Hematopoietic multipotent progenitor cell treated with erythropoietin and hydrocortisone succinate and interleukin-3 and kit ligand, for 8 days (in vitro differentiated cells): ENCODE data around the gene MAD1L1.
A peak's percentile ranks its signal among the peaks of the same experiment; 100 is the strongest.
"Not testable (repeated sequence)": the region's sequence is repeated elsewhere in the genome, so short reads cannot be mapped to it uniquely, and the experiment has no call there.

ENCODE experiments used
- DNase-seq: peaks from one replicate; pipeline ENCODE4 v3.0.0-alpha.2; 2015

Gene MAD1L1

DNA sequence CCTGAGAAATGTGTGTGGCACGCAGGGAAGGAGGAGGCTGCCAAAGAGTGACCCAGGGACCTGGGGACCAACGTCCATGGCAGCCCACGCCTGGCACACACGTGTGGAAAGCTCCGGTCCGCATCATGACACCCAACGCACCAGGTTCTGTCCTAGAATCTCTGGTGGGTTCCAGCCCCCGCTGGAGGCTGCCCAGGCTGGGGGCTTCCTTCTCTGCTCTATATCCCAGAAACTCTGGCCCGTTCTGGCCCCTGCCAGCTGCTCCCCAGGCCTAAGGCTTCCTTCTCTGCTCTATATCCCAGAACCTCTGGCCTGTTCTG lies 300.8 kb downstream of the MAD1L1 start:
- no peak for DNase-seq

DNA sequence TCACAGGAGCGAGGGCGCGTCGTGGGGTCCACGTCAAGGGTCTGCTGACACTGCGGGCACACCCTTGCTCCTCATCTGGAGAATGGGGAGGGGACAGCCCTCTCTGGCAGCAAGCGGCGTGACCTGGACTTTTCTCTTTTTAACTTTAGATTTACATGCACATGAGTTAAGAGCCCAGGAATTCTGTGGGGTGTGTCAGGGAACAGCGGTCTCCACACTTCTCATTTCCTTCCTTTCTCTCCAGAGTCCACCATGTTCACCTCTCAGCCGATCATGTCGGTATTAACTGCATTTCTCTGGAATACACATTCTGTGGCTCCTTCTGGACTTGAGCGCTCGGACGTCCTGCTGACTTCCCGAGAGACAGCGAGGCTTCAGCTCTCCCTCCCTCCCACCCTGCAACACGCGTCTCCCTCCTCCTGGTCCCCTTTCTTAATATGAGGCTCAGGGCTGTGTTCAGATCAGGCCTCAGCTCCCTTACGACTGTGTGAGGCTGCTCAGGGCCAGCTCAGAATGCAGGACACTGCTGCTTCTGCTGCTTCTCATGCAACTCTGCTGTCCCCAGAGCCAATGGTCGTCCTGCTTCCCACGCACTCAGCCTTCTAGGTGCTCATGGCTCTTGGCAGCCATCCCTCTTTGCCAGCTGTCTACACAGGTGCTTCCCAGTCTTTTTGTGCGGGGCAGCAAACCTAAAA lies 301.3 kb downstream of the MAD1L1 start:
- DNase-seq = no peak

DNA sequence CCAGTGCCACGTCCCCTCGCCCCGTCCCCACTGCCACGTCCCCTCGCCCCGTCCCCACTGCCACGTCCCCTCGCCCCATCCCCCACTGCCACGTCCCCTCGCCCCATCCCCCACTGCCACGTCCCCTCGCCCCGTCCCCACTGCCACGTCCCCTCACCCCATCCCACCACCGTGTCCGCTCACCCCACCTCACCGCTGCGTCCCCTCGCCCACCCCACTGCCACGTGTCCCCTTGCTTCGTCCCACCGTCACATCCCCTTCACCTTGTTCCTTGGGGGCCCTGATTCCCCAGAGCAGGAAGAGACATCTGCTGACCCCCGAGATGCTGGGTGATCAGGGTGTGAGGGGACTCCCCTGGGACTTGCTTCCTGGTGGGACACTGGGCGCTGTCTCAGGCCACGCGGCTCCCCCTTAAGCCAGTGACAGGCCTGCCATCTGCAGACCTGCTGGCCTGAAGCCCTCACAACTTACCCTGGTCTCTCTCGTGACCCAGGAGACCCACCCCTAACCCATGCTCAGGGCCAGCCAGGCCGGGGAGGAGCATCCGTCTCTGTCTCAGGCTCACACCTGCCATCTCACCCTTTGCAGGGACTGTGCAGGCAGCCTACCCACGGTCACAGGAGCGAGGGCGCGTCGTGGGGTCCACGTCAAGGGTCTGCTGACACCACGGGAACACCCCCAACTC lies 302.2 kb downstream of the MAD1L1 start:
- DNase-seq = no peak

DNA sequence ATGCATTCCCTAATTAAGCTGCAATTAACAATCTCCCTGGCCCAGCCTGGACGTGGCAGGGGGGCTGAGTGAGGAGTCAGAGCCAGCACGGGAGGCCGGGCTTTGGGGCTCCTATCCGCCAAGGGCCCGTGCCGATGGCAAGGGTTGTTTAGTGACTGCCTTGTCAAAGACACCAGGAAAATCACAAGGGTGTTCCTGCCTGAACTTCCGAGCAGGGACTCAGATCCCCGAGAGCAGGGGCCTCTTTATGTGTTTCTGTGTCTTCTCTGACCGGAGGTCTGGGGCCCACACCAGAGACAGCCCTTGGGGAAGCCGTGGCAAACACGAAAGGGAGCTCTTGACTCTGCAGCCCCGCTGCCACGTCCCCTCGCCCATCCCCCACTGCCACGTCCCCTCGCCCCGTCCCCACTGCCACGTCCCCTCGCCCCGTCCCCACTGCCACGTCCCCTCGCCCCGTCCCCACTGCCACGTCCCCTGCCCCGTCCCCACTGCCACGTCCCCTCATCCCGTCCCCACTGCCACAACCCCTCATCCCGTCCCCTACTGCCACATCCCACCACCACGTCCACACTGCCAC lies 303.3 kb downstream of the MAD1L1 start:
- DNase-seq = not testable (repeated sequence)

DNA sequence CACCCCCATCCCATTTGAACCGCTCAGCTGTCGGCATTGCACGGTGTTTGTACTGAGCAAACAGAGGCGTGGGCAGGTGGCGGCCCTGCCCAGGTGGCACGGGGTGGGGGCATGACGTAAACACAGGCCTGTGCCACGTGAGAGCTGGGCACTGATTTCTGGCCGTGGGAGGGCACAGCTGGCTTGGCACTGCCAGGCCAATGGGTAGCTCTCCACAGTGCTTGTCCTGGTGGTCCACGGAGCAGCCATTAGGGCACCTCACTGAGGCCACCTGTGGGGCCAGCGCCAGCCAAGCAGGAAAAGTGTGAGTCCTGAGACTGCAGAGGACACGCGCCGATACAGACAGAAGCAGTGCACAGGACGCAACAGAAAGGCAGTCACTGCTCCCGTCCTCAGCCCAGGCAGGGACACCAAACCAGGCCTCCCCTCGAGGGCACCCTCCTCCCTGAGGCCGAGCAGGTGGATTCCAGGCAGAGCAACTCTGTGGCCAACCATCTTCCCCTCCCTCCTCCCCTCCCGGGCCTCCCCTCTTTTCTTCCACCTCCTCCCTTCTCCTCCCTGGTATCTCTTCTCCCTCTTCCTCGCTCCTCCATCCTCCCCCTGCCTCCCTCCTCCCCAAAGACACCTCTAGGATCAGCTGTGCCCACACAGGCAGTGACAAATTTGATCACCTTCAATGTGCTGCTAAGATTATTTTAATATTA lies 303.9 kb downstream of the MAD1L1 start:
- DNase-seq = no peak

DNA sequence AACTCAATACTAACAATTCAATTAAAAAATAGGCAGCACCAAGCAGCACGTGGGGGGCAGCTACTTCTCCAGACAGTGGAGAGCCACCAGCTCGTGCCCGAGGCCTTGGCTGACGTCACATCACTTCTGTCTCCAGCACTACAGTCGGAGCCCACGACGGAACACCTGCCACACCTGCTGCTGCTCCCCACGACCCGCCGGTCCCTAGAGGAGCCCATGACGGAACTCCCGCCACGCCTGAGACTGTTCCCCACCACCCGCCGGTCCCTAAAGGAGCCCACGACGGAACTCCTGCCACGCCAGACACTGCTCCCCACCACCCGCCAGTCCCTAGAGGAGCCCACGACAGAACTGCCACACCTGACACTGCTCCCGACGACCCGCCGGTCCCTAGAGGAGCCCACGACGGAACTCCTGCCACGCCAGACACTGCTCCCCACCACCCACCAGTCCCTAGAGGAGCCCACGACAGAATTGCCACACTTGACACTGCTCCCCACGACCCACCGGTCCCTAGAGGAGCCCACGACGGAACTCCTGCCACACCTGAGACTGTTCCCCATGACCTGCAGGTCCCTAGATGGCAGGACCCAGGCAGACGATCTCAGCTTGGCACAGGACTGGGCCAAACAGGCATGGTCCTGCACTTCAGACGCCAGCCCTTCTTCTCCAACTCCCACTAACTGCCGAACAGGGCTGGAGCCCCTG lies 304.7 kb downstream of the MAD1L1 start:
- no peak for DNase-seq

DNA sequence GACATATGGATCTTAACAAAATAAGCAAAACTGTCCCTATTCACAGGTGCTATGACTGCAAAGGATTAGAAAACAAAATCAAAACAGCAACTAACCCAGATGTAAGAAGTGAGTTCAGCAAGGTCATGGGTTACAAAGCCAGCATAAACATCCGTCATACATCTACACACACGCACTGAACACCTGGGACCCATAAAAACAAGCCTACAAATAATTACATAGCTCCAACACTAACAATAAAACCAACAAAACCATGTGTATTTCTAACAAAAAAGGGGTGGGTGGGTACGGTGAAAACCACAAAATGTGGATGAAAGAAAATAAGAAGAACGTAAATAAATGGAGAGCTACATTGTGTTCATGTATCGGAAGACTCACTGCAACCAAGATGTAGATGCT lies 305.8 kb downstream of the MAD1L1 start:
- DNase-seq = no peak

DNA sequence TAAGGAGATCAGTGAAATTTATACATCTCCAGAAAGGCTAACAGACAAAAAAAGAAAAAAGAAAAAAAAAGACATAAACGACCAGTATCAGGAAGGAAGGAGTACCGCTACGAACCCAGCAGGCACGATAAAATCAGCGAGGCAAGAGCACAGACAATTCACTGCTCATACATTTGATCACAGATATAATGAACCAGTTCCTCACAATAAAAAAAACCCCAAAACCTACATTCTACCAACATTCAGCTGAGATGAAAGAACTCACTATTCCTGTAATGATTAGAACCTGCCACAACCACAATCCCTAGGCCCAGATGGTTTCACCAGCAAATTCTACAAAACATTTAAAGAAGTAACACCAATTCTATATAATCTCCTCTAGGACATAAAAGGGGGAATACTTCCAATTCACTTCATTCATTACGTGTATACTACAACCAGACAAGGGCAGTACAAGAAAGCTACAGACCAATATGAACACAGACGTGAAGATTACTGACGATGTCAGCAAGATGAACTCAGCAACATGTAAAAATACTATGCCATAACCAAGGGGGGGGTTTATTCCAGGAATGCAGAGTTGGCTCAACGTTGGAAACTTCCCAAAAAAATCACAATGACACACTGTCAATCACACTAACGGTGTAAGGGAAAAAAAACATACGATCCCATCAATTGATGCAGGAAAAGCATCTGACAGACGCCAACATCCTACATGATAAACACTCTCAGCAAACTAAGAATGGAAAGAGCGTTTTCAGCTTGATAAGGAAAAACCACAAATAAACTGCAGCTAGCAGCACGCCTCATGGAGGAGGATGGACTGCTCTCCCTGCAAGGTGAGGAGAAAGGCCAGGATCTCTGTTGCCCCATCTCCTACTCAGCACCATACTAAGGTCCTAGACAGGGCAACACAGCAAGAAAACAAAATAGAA lies 306.5 kb downstream of the MAD1L1 start:
- peak; percentile 43 for DNase-seq

DNA sequence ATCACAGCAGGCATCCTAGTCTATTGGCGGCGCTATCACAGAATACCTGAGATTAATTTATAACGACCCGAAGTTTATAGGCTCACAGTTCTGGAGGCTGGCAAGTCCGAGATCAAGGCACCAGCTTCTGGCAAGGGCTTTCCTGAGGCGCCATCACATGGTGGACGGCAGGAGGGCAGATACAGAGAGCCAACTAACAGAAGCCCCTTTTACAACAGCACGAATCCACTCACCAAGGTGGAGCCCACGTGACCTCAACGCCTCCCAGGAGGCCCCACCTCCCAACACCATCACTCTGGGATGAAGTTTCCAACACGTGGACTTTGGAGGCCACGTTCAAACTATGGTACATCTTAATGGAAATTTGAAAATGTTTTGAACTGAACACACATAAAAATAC lies 307.4 kb downstream of the MAD1L1 start:
- peak; percentile 54 for DNase-seq

DNA sequence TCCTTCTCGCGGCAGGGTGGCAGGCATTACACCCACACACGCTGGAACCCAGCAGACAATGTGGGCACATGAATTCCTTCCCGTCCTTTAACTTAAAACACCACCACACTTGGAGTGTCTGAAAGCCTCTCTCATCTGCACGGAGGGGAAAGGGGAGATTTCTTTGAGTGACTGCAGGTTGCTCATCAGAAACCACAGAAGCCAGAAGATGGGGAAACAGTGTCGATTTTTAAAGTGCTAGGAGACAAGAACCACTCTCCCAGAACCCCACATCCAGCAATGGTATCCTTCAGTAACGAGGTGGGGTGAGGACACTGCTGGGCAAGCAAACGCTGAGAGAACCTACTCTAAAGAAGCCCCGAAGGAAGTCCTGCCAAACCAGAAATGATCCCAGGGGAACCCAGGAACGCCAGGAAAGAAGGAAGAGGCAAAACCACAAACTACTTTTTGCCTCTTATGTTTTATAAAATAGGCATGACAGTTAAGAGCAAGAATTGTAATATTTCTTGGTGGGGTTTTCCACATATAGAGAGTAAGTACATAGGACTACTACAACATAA lies 308.4 kb downstream of the MAD1L1 start:
- no peak for DNase-seq

DNA sequence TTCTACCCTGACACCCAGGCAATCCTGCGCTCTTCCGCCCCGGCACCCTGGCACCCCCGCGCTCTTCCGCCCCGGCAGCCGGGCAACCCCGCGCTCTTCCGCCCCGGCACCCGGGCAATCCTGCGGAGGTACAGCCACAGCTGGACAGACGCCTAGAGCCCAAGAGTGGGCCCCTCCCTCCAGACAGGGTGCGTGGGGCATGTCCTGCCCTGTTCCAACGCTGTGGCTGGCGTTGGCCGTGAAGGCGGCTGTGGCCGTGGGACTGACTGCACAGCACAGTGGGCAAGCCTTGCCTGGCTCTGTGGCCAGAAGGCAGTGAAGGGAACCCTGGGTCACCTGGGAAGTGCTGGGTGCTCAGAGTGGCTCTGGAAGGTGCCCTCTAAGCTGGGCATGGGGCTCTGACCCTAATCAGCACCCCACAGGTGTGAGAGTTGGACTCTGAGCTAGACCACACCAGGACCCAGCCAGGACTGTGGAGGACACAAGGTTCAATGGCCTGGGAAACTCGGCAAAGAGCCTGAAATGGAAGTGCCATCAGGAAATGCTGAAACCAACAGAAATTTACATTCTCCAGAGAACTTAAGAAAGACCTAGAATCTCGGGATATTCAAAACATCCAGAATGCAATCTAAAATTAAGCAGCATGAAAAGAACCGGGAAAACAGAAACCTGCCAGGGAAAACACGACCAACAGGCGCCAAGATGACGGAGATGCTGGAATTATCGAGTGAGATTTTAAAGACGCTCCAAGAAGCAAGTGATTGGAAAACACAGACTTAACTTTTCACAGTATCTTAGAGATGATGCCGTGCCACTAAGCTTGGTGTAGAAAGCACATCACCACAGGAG lies 309.1 kb downstream of the MAD1L1 start:
- DNase-seq = no peak

DNA sequence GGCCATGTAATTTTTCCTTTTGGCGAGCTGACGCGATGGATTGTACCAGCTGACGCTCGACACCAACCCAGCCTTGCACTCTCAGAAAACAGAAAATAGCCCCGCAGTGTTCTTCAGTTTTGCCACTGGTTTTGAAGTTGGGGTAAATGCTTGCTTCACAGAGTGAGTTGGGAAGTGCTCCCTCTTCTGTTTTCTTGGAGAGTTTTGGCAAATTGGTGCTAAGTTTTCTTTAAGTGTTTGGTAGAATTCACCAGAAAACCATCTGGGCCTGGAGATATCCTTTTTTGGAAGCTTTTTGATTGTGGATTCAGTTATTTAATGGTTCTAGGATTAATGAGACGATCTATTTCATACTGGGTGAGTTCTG lies 309.9 kb downstream of the MAD1L1 start:
- DNase-seq = peak; percentile 27

DNA sequence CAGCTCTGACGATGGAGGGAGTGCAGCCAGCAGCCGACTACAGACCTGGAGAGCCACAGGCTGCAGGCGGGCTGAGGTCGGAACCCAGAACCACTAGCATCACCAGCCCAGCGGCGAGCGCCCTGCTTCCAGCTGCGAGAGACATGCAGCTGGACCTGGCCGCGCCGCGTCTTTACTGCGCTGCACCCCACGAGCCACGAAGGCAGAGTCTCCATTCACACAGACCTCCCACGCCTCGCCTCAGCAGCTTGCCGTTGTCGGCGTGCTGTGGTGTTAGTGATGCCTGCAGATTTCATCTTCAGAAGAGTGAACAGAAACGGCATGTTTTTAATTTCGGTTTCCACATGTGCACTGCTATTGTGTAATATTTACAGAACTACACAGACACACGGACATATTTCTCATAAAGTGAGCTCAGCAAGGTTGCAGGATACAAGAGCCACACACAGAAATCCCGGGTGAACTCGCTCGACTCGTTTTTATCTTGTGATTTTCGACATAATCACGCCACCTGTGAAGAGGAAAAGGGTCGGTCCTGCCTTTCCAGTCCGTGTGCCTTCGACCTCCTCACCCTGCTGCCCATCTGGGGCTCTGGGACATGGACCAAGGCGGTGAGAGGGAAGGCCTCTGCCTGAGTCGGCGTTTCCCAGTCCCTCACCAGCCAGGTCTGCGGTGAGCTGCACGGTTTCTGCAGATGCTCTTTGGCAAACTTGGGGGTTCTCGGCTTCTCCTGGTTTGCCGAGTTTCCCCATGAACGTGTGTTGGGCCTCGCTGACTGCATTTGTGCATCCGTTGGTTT lies 310.5 kb downstream of the MAD1L1 start:
- DNase-seq = no peak

DNA sequence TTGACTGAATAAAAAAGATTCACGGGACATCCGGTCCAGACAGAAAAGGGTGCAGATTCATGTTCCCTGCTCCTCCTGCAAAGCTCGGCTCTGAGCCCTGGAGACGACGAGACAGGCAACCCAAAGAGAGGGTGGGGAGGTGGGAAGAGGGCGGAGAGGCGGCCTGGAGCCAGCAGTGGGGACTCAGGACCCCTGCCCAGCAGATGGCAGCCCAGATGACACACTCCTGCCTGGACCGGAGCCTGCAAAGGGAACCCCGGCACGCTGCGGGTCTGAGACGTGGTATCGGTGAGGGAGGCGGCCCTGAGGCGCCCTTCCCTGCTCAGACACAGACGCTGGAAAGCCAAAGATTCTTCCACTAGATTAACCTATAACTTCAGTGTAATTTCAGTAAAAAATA lies 311.9 kb downstream of the MAD1L1 start:
- no peak for DNase-seq

DNA sequence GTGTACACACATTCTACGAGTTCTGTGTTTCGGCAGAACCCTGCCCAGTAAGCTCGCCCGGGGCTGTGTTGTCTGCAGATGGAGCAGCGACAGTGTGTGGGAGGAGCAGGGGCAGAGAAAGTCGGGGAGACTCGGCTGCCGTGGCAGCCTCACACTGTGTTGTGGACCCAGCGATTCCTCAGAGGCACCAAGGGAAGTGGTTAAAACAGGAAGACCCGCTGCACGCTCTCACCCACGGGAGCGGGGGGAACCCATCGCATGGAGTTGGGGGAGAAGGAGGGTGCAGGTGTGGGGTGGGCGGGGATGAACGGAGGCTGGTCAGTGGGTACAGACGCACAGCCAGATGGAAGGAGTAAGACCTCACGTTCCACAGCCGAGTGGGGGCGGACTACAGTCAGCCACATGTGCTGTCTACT lies 312.5 kb downstream of the MAD1L1 start:
- no peak for DNase-seq

DNA sequence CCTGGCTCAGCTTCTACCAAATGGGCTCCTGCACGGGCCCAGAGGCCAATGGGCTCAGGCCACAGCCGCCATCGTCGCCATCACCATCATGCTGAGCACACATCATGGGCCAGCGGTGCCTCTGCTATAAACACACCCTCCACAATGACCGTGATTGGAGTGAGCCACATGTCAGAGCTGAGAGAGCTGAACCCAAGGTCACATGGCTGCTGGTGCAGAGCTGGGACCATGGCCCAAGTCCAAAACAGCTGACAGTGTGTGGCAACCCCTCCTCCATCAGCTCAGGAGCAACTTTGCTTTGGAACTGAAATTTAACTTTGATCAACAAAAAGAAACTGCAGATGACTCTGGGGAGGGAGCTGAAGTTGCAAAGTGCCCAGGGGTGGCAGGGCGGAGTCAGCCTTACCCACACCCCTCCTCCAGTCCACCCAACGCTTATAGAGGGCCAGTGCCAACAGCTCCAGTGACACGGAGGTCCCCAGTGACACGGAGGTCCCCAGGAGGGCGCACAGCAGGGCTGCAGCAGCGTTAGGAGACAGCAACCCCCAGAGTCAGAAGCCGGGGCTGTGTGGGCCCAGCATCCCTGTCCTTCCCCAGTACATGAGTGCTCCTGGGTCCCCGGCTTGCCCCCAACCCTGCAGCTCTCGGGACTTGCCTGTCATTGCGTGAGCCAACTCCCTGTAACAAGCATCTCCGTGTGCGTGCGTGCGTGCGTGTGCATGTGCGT lies 313.0 kb downstream of the MAD1L1 start:
- peak; percentile 75 for DNase-seq

DNA sequence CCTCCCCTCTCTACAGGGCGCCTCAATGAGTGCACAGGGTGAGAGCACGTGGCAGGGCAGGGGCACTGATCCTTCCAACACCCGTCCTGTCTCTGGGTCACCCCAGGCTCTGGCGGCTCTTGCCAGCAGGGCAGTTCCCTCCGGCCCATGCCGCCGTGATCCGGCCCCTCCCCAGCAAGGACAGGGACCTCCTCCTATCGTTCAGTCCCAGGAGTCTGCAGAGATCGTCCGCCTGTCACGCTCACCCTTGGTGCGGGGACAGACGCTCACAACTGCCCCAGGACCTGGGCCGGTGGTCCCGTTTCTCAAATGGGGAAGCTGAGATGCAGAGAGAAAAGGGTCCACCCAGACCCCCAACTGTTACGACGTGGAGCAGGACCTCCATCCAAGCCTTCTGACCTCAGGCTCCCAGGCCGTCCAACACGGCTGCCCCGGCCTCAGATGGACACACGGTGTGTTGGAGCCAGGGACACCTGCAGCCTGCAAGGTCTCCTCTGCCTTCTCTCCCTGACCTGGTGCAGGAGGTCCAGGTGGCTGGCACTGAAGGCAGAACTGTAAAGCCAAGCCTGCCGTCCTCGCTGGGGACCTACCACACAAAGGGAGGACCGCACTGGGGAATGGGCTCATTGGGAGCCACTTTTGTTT lies 313.7 kb downstream of the MAD1L1 start:
- DNase-seq = no peak

DNA sequence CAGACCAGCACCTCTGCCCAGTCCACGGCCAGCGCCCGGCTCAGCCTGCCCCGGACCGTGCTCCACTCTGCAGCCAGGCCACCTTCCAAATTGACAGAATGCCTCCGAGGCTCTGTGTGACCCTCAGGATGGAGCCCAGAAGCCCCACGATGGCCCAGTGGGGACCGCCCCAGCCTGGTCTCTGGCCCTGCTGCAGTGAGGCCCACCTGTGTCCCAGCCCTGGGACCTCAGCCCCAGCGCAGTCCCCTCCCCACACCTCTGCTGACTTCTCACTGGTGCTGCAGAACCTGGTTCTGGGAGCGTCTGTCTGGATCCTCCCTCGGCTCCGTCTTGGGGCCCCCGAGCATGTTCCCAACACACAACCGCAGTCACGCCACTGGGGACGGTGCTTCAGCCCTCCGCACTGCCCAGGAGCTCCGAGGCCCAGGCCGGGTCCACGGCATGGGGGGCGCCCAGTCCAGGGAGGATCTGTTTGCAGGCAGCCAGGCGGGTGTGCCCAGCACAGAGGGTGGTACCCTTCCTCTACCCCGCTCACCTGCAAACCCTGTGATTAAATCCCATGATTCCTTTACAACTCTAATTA lies 314.6 kb downstream of the MAD1L1 start:
- no peak for DNase-seq
